SU-DHL-6 (cell line): ENCODE data around the gene DNAL1.

ENCODE experiments used
- EZH2phosphoT487 ChIP-seq: fragments of 200-600 bp; sonication (generic), shearing (Covaris generic); conservative IDR thresholded peaks from 2 replicates; pipeline ENCODE4 v1.6.1; 2018; ENCODE audit warnings: mild to moderate bottlenecking, antibody characterized with exemption, low read length, moderate library complexity, mixed read lengths
- TF ChIP-seq, protein P1 (sequence below): fragments of 200-600 bp; sonication (generic); IDR thresholded peaks from one replicate; pipeline ENCODE4 v1.5.1; 2017; ENCODE audit warnings: antibody characterized with exemption, mild to moderate bottlenecking, low read length, moderate library complexity; ENCODE audit not compliant: insufficient read depth, poor library complexity, severe bottlenecking

DNA sequence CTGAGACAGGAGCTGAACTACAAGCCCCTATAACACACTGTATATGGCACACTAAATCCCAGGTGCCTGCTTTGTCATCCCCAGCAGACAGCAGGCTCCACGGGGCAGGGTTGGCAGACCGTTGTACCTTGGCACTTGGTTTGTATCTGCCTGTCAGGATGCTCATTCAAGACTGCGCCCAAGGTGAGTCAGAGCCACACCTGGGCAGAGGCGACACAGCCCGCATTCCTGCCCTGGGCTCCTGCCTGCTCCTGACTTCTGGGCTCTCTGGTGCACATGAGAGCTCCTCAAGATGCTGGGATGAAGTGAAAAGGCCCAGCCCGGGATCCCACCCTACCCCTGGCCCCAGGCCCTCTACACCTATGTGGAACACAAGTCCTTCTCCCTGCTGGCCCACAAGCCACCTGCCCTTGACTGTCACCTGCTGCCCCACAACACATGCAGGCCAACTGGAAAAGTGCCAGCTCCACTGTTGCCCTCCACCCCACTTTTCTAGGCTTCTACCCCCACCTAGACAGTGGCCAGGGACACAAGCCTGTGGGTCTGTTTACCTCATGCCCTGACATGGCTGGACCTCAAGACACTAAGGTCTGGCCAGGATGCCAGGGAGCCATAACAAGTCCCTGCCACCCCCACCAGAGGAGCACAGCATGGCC, 100.2 kb downstream of the DNAL1 start:
- TF ChIP-seq, protein P1, sequence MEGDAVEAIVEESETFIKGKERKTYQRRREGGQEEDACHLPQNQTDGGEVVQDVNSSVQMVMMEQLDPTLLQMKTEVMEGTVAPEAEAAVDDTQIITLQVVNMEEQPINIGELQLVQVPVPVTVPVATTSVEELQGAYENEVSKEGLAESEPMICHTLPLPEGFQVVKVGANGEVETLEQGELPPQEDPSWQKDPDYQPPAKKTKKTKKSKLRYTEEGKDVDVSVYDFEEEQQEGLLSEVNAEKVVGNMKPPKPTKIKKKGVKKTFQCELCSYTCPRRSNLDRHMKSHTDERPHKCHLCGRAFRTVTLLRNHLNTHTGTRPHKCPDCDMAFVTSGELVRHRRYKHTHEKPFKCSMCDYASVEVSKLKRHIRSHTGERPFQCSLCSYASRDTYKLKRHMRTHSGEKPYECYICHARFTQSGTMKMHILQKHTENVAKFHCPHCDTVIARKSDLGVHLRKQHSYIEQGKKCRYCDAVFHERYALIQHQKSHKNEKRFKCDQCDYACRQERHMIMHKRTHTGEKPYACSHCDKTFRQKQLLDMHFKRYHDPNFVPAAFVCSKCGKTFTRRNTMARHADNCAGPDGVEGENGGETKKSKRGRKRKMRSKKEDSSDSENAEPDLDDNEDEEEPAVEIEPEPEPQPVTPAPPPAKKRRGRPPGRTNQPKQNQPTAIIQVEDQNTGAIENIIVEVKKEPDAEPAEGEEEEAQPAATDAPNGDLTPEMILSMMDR: no peak
- TF ChIP-seq EZH2phosphoT487: no peak
